Endothelial cell of umbilical vein (primary cell): ENCODE results near the gene RMND5B. TPM values are rescaled to one million over a fixed set of nuclear protein-coding genes. Genes with fewer than 3 reads are reported as not detected.

ENCODE experiments used
- BruUV-seq: library from RNA; stranded (reverse); fragments of 400-500 nt; replicated peaks from 2 replicates; lab custom pipeline; 2021; lab: Mats Ljungman, UMichigan
- CTCF ChIA-PET: fragments of 300-600, 350-600 bp; sonication (Branson Sonifier 250); formaldehyde crosslinking; loops from one replicate; lab custom pipeline; 2021; ENCODE audit warnings: antibody characterized with exemption, inconsistent platforms; lab: Charles Lee
- POLR2A ChIA-PET: fragments of 300-600, 350-600 bp; sonication (Branson Sonifier 250); formaldehyde crosslinking; loops from one replicate; lab custom pipeline; 2021; ENCODE audit warnings: antibody characterized with exemption, inconsistent platforms; lab: Charles Lee
- DNase-seq: peaks from one replicate; pipeline ENCODE4 v3.0.0-alpha.2; 2011; ENCODE audit warnings: low read depth, low spot score
- FAIRE-seq: peaks from 2 replicates; lab custom pipeline; 2011; peaks lifted over from hg19 to GRCh38; lab: Jason Lieb, UNC
- H2AFZ ChIP-seq: 2 replicates; pipeline ENCODE4 v1.6.0; 2012; ENCODE audit warnings: low read depth, low read length, control low read depth, inconsistent platforms
- H3K27ac ChIP-seq: 2 replicates; pipeline ENCODE4 v1.5.1; 2011; ENCODE audit warnings: low read depth, mild to moderate bottlenecking, control low read depth, low read length, moderate library complexity; ENCODE audit not compliant: insufficient read depth
- H3K27me3 ChIP-seq, 2 experiments: 2 replicates each; pipeline versions ENCODE4 v1.6.0 to v1.6.1; 2011; ENCODE audit warnings: low read length in 2 of 2, mixed read lengths in 1 of 2; ENCODE audit not compliant: control insufficient read depth in 2 of 2, insufficient read depth in 2 of 2
- H3K36me3 ChIP-seq, 2 experiments: 2 replicates in 1 of 2; 3 replicates in 1 of 2; pipeline ENCODE4 v1.5.1; 2011; ENCODE audit warnings: low read length in 2 of 2, mild to moderate bottlenecking in 1 of 2, moderate library complexity in 1 of 2; ENCODE audit not compliant: control insufficient read depth in 2 of 2, insufficient read depth in 2 of 2; ENCODE audit errors: extremely low read depth in 1 of 2
- H3K4me1 ChIP-seq: 3 replicates; pipeline ENCODE4 v1.5.1; 2011; ENCODE audit warnings: mild to moderate bottlenecking, low read length; ENCODE audit not compliant: control insufficient read depth, insufficient read depth; ENCODE audit errors: extremely low read depth
- H3K4me2 ChIP-seq: 2 replicates; pipeline ENCODE4 v1.6.1; 2011; ENCODE audit warnings: low read length, control low read depth, mixed read lengths; ENCODE audit not compliant: insufficient read depth
- H3K4me3 ChIP-seq, 3 experiments: fragments of 200-600 bp in 1 of 3; sonication (generic), shearing (Covaris generic) in 1 of 3; replicated peaks in 1 of 3; 2 replicates each; pipeline ENCODE4 v1.5.1; 2011 to 2016; ENCODE audit warnings: control low read depth in 3 of 3, low read length in 3 of 3, mild to moderate bottlenecking in 2 of 3, inconsistent platforms in 1 of 3, low read depth in 1 of 3, moderate library complexity in 1 of 3; ENCODE audit not compliant: insufficient read depth in 1 of 3
- H3K79me2 ChIP-seq: 2 replicates; pipeline ENCODE4 v1.6.0; 2012; ENCODE audit warnings: low read length, inconsistent platforms; ENCODE audit not compliant: control insufficient read depth, insufficient read depth
- H3K9ac ChIP-seq: replicated peaks from 2 replicates; pipeline ENCODE3; 2011; ENCODE audit warnings: low read length, control low read depth; ENCODE audit not compliant: insufficient read depth; ENCODE audit errors: extremely low read depth
- H3K9me1 ChIP-seq: replicated peaks from 3 replicates; pipeline ENCODE4 v1.6.0; 2011; ENCODE audit warnings: mild to moderate bottlenecking, low read length; ENCODE audit not compliant: control insufficient read depth, insufficient read depth; ENCODE audit errors: extremely low read depth
- H3K9me3 ChIP-seq: replicated peaks from 2 replicates; pipeline ENCODE4 v1.5.1; 2012; ENCODE audit warnings: low read length, inconsistent platforms; ENCODE audit not compliant: control insufficient read depth, insufficient read depth
- H4K20me1 ChIP-seq: replicated peaks from 2 replicates; pipeline ENCODE3; 2011; ENCODE audit warnings: mild to moderate bottlenecking, low read length; ENCODE audit not compliant: control insufficient read depth, insufficient read depth; ENCODE audit errors: extremely low read depth
- CTCF ChIP-seq, 2 donors: IDR thresholded peaks; 1 replicate in 1 of 2; 2 replicates in 1 of 2; pipeline ENCODE4 v1.5.1; 2011; ENCODE audit warnings: low read length in 2 of 2, mild to moderate bottlenecking in 2 of 2, moderate library complexity in 2 of 2, control low read depth in 1 of 2, inconsistent platforms in 1 of 2, low read depth in 1 of 2; ENCODE audit not compliant: insufficient read depth in 1 of 2; ENCODE audit errors: extremely low read depth in 1 of 2
- EZH2 ChIP-seq: IDR thresholded peaks from 2 replicates; pipeline ENCODE4 v1.6.1; 2012; ENCODE audit warnings: borderline replicate concordance, low read depth, mild to moderate bottlenecking, moderate library complexity, low read length, inconsistent platforms; ENCODE audit not compliant: severe bottlenecking
- JUN ChIP-seq: IDR thresholded peaks from 2 replicates; pipeline ENCODE4 v1.6.1; 2011; ENCODE audit warnings: borderline replicate concordance, low read depth; ENCODE audit not compliant: insufficient read length, insufficient read depth
- dilution Hi-C: fragments of 300-500 bp; cut with MboI; formaldehyde crosslinking; loops from one replicate; pipeline ENCODE4 v1.15.0; 2019; ENCODE audit warnings: low sequenced_read_pairs; ENCODE audit not compliant: extremely low pct_ligation_motif_present
- intact Hi-C: fragments of 100-400 bp; cut with micrococcal nuclease; formaldehyde crosslinking; loops from one replicate; pipeline ENCODE4 v1.10.0; 2022
- polyA plus RNA-seq, 4 experiments: library from polyadenylated mRNA; depleted of rRNA in 3 of 4; stranded (reverse) in 3 of 4; unstranded in 1 of 4; fragments of >200 nt; gene quantifications; 2 replicates each; pipeline versions ENCODE4 v1.2.1 to v1.2.3, GENCODE V29; 2011 to 2012; ENCODE audit warnings: missing spikeins in 1 of 4
- total RNA-seq: library from RNA; stranded (reverse); gene quantifications from 2 replicates; pipeline ENCODE4 v1.2.3, GENCODE V29; 2021
- TF ChIP-seq, protein P1 (sequence below): IDR thresholded peaks from 2 replicates; pipeline ENCODE4 v1.6.1; 2011; ENCODE audit not compliant: insufficient read depth, insufficient read length

The RMND5B gene
- total and polyA plus RNA-seq, 2 donors (not counting 3 experiments of a cell fraction or from before 2014, with no cell fraction given): 38.2 to 40.2 TPM

- Histone ChIP-seq H3K9me1 (no peaks in the 10 kb centered on the region), H4K20me1 (no peaks in the 10 kb centered on the region), H3K9ac (no peak overlapping the region), H3K79me2 (peaks cover 9% of the 10 kb centered on the region), H3K4me1 (peaks cover 29% of the 10 kb centered on the region), H3K9me3 (no peaks in the 10 kb centered on the region), H2AFZ (no peak overlapping the region), H3K4me3 (no peak overlapping the region), H3K36me3 (no peaks in the 10 kb centered on the region), H3K4me2 (no peak overlapping the region), H3K27me3 (no peaks in the 10 kb centered on the region), H3K27ac (no peak overlapping the region)
- dilution Hi-C loops (no loop called here), intact Hi-C loops (loop anchor here (2.0 to 10.0 kb wide), 2 partner anchors 36 to 618 kb away; partner anchors contain the start of gene PDLIM7)
- FAIRE-seq: no peak
- ChIA-PET POLR2A (no interaction called here), CTCF (interaction anchor here (1.9 kb wide), 1 partner anchor 35 kb away, joined by 6 read pairs; no protein-coding TSS in a partner anchor)
- BruUV-seq: no TSS peak
- TF ChIP-seq CTCF (IDR thresholded peaks at IDR 0.05; ENCODE audit: extremely low read depth in 1 of 2, insufficient read depth in 1 of 2, low read depth in 1 of 2, low read length in 2 of 2): no peak
- TF ChIP-seq JUN: no peak
- TF ChIP-seq, protein P1, sequence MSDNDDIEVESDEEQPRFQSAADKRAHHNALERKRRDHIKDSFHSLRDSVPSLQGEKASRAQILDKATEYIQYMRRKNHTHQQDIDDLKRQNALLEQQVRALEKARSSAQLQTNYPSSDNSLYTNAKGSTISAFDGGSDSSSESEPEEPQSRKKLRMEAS: no peak
- no peak for TF ChIP-seq EZH2
- DNase-seq: no peak
Measured at GRCh38 chr5:178112545-178112944, 18.3 kb upstream of the RMND5B start.
